ENCODE data around the gene MED1.

GRCh38 chr17:39485555-39485954 is 34.5 kb upstream of the MED1 start:
- TF ChIP-seq CTCF (IDR thresholded peaks at IDR 0.05), result no peak
- no peak for TF ChIP-seq EZH2 (IDR thresholded peaks at IDR 0.05; ENCODE audit: borderline replicate concordance, insufficient read depth, low read depth, low read length, poor library complexity, severe bottlenecking)
